RWPE2 (cell line): ENCODE results near the gene C16orf86.

Experiments used
- ATAC-seq: fragments of 200-7000 bp; cut with Tn5 transposase; 3 replicates; pipeline ENCODE4 v1.9.1; 2021; ENCODE audit warnings: low read depth
- DNase-seq: peaks from one replicate; pipeline ENCODE4 v3.0.0-alpha.2; 2020; ENCODE audit warnings: low spot score
- H3K27ac ChIP-seq: fragments of 450-650 bp; 2 replicates; pipeline ENCODE4 v1.5.1; 2017; ENCODE audit warnings: mild to moderate bottlenecking; ENCODE audit not compliant: poor library complexity, severe bottlenecking
- H3K27me3 ChIP-seq: fragments of 250-450 bp; sonication (Bioruptor Pico); 2 replicates; pipeline ENCODE4 v1.5.1; 2021; ENCODE audit warnings: mild to moderate bottlenecking, moderate library complexity; ENCODE audit not compliant: insufficient read depth, poor library complexity, severe bottlenecking
- H3K36me3 ChIP-seq: fragments of 250-450 bp; sonication (Bioruptor Pico); 2 replicates; pipeline ENCODE4 v1.5.1; 2020; ENCODE audit warnings: low read depth, mild to moderate bottlenecking, moderate library complexity
- H3K4me1 ChIP-seq: fragments of 250-450 bp; sonication (Bioruptor Pico); 2 replicates; pipeline ENCODE4 v1.5.1; 2021; ENCODE audit warnings: mild to moderate bottlenecking, moderate library complexity; ENCODE audit not compliant: insufficient read depth, poor library complexity, severe bottlenecking
- H3K4me3 ChIP-seq: fragments of 250-450 bp; sonication (Bioruptor Pico); 2 replicates; pipeline ENCODE4 v1.5.1; 2021; ENCODE audit warnings: mild to moderate bottlenecking, moderate library complexity; ENCODE audit not compliant: severe bottlenecking
- H3K9me3 ChIP-seq: fragments of 250-450 bp; sonication (Bioruptor Pico); 2 replicates; pipeline ENCODE4 v1.5.1; 2021; ENCODE audit warnings: mild to moderate bottlenecking, moderate library complexity; ENCODE audit not compliant: severe bottlenecking
- CTCF ChIP-seq: fragments of 450-650 bp; IDR thresholded peaks from one replicate; pipeline ENCODE4 v1.5.1; 2017; ENCODE audit warnings: mild to moderate bottlenecking, moderate library complexity; ENCODE audit not compliant: poor library complexity, severe bottlenecking

Gene C16orf86

GRCh38 chr16:67660564-67661028 lies 6.0 kb upstream of the C16orf86 start, which contains the start of gene PARD6A:
Gene PARD6A (plus strand): TSS chr16:67660960. CDS start chr16:67661039, 79 bp downstream.
- Histone ChIP-seq H3K27me3 (no peaks in the 10 kb centered on the region), H3K9me3 (no peaks in the 10 kb centered on the region), H3K4me3 (peak within 1 kb of the TSS; percentile 85), H3K27ac (peak within 1 kb of the TSS; percentile 57), H3K4me1 (no peaks in the 10 kb centered on the region), H3K36me3 (peaks cover 10% of the 10 kb centered on the region)
- ATAC-seq (peak; percentile 52), DNase-seq (peak; percentile 97)
- TF ChIP-seq CTCF = no peak

- DNase-seq = no peak
- Histone ChIP-seq H3K4me3 (peak overlapping the region; percentile 85), H3K4me1 (peaks cover 3% of the 10 kb centered on the region), H3K27ac (peak overlapping the region; percentile 57), H3K9me3 (no peaks in the 10 kb centered on the region), H3K36me3 (peaks cover 10% of the 10 kb centered on the region), H3K27me3 (no peaks in the 10 kb centered on the region)
- ATAC-seq = peak; percentile 20
- no peak for TF ChIP-seq CTCF
These were observed 5.4 kb upstream of the C16orf86 start for GRCh38 chr16:67661101-67661761.

GRCh38 chr16:67661886-67662652 lies 4.5 kb upstream of the C16orf86 start:
- no peak overlapping the region for H3K27ac ChIP-seq

GRCh38 chr16:67662653-67663010 lies 4.0 kb upstream of the C16orf86 start:
- no peaks in the 10 kb centered on the region for H3K27me3 ChIP-seq
- H3K4me3 ChIP-seq = no peak overlapping the region
- peaks cover 5% of the 10 kb centered on the region for H3K4me1 ChIP-seq
- ATAC-seq = no peak
- H3K36me3 ChIP-seq = peaks cover 10% of the 10 kb centered on the region
- no peak for DNase-seq
- H3K9me3 ChIP-seq = no peaks in the 10 kb centered on the region
- TF ChIP-seq CTCF = no peak
- no peak overlapping the region for H3K27ac ChIP-seq

More at GRCh38 chr16:67661886-67662652, 4.5 kb upstream of the C16orf86 start:
- no peaks in the 10 kb centered on the region for H3K9me3 ChIP-seq
- H3K36me3 ChIP-seq = peaks cover 10% of the 10 kb centered on the region
- H3K27me3 ChIP-seq = no peaks in the 10 kb centered on the region
- no peak for TF ChIP-seq CTCF
- ATAC-seq = no peak
- DNase-seq = no peak
- H3K4me1 ChIP-seq = peaks cover 3% of the 10 kb centered on the region
- H3K4me3 ChIP-seq = no peak overlapping the region
